ENCODE data around the gene RARS2. TPM values are rescaled to one million over a fixed set of nuclear protein-coding genes. Genes with fewer than 3 reads are reported as not detected.
"Not testable (repeated sequence)": the region's sequence is repeated elsewhere in the genome, so short reads cannot be mapped to it uniquely, and the experiment has no call there.

Gene RARS2
- total RNA-seq, 1 donor from 2014 or later, result 45.8 TPM

DNA sequence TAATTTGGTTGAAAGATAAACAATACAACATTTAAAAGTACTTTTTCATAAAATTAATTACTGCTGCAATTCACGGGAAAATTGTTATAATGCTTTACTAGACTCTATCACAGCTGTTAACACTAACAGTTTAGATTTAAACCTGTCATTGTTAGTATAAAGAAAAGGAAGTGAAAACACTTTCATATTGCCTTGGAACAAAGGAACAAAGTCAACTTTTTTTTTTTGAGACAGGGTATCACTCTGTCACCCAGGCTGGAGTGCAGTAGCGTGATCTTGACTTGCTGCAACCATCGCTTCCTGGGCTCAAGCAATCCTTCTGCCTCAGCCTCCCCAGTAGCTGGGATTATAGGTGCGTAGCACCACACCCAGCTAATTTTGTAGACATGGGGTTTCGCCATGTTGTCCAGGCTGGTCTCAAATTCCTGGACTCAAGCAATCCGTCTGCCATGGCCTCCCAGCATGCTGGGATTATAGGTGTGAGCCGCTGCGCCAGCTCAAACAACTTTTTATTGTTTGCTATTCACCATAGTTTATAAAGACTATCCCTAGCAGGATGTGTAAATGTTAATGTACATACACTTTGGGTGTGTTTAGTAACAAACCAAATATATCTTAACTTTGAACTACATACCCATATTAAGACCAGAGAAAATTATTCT is 94.9 kb downstream of the RARS2 start:
- H3K36me3 Mint-ChIP-seq (ENCODE audit: low read depth, unreplicated experiment), result no peaks in the 10 kb centered on the region
- peaks cover 2% of the 10 kb centered on the region for H3K4me1 Mint-ChIP-seq (ENCODE audit: unreplicated experiment)
- TF ChIP-seq, protein P1, sequence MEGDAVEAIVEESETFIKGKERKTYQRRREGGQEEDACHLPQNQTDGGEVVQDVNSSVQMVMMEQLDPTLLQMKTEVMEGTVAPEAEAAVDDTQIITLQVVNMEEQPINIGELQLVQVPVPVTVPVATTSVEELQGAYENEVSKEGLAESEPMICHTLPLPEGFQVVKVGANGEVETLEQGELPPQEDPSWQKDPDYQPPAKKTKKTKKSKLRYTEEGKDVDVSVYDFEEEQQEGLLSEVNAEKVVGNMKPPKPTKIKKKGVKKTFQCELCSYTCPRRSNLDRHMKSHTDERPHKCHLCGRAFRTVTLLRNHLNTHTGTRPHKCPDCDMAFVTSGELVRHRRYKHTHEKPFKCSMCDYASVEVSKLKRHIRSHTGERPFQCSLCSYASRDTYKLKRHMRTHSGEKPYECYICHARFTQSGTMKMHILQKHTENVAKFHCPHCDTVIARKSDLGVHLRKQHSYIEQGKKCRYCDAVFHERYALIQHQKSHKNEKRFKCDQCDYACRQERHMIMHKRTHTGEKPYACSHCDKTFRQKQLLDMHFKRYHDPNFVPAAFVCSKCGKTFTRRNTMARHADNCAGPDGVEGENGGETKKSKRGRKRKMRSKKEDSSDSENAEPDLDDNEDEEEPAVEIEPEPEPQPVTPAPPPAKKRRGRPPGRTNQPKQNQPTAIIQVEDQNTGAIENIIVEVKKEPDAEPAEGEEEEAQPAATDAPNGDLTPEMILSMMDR (IDR thresholded peaks at IDR 0.05; ENCODE audit: unreplicated experiment), result no peak
- no peaks in the 10 kb centered on the region for H3K27me3 Mint-ChIP-seq (ENCODE audit: unreplicated experiment)
- no peaks in the 10 kb centered on the region for H3K9me3 Mint-ChIP-seq (ENCODE audit: unreplicated experiment)
- H3K27ac Mint-ChIP-seq (ENCODE audit: unreplicated experiment), result no peak overlapping the region
- no peak overlapping the region for H3K4me3 Mint-ChIP-seq (ENCODE audit: unreplicated experiment)
- DNase-seq (ENCODE audit: low spot score), result no peak

DNA sequence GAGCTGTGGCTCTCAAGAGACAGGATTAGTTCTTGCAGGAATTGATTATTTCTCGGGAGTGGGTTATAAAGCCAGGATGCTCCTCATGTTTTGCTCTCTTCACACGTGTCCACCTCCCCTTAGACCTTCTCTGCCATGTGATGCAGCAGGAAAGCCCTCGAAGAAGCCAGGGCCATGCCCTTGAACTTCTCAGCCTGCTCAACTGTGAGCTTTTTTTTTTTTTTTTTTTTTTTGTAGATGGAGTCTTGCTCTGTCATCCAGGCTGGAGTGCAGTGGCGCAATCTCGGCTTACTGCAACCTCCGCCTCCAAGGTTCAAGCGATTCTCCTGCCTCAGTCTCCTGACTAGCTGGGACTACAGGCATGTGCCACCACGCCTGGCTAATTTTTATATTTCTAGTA is 100.5 kb downstream of the RARS2 start:
- not testable (repeated sequence) for H3K27me3 Mint-ChIP-seq (ENCODE audit: unreplicated experiment); DNase-seq (ENCODE audit: low spot score); H3K4me1 Mint-ChIP-seq (ENCODE audit: unreplicated experiment); H3K36me3 Mint-ChIP-seq (ENCODE audit: low read depth, unreplicated experiment); H3K27ac Mint-ChIP-seq (ENCODE audit: unreplicated experiment); H3K9me3 Mint-ChIP-seq (ENCODE audit: unreplicated experiment); H3K4me3 Mint-ChIP-seq (ENCODE audit: unreplicated experiment)

DNA sequence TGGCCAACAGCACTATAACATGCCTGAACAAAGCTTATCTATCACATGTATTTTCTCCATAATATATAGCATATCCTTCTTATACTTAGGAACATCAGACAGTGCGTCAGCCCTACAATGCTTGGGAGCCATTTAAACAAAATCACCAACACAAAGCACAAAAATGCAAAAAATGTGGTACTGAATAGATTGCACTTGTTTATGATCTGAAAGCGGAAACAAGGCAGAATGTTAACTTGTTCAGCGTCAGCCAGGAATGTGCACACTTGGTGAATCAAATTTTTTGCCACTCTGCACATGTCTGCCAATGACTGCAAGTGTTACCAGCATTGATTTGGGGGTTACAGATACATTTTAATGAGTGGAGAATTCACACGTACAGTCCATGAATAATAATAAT is 102.2 kb downstream of the RARS2 start:
- no peaks in the 10 kb centered on the region for H3K9me3 Mint-ChIP-seq (ENCODE audit: unreplicated experiment)
- H3K27me3 Mint-ChIP-seq (ENCODE audit: unreplicated experiment), result no peaks in the 10 kb centered on the region
- no peaks in the 10 kb centered on the region for H3K4me1 Mint-ChIP-seq (ENCODE audit: unreplicated experiment)
- H3K4me3 Mint-ChIP-seq (ENCODE audit: unreplicated experiment), result no peak overlapping the region
- no peak overlapping the region for H3K27ac Mint-ChIP-seq (ENCODE audit: unreplicated experiment)
- DNase-seq (ENCODE audit: low spot score), result no peak
- peaks cover 16% of the 10 kb centered on the region for H3K36me3 Mint-ChIP-seq (ENCODE audit: low read depth, unreplicated experiment)
- TF ChIP-seq, protein P1 (IDR thresholded peaks at IDR 0.05; ENCODE audit: unreplicated experiment), result no peak

DNA sequence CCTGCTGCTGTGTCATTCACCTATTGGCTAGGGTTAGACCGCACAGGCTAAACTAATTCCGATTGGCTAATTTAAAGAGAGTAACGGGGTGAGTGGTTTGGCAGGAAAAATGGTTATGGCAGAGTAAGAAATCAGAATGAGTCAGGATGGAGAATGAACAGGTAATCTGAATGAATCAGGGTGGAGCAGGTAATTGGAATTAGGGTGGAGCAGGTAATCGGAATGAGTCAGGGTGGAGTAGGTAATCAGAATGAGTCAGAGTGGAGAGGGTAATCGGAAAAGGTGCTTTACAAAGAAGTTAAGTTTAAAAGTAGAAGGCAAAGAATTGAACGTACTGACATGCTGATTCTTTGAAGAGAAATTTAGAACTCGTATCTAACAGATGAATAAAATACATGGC is 105.3 kb downstream of the RARS2 start:
- Mint-ChIP-seq H3K4me3 (ENCODE audit: unreplicated experiment) (peak overlapping the region; percentile 28), H3K27me3 (ENCODE audit: unreplicated experiment) (no peaks in the 10 kb centered on the region), H3K36me3 (ENCODE audit: low read depth, unreplicated experiment) (peaks cover 30% of the 10 kb centered on the region), H3K9me3 (ENCODE audit: unreplicated experiment) (no peaks in the 10 kb centered on the region), H3K4me1 (ENCODE audit: unreplicated experiment) (peaks cover 7% of the 10 kb centered on the region), H3K27ac (ENCODE audit: unreplicated experiment) (no peak overlapping the region)
- TF ChIP-seq, protein P1 (IDR thresholded peaks at IDR 0.05; ENCODE audit: unreplicated experiment), result no peak
- DNase-seq (ENCODE audit: low spot score), result no peak

DNA sequence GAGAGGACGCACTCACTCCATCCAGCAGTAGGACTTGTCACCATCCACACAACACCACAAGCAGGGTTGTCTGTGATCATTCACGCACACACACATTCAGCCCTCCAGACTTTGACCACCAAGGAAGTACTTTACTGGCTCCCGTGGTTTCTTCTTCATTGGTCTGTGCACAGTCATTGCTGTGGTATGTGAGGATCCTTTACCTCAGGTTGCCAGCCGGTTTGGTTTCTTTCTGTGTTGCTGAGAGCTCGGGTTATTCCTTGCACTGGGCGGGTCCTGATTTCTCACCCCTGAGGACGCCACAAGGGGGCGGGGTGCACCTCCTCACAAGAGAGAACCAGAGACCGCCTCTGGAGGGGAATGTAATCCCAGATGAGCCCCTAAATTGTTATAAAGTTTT is 105.9 kb downstream of the RARS2 start:
- Mint-ChIP-seq H3K27ac (ENCODE audit: unreplicated experiment) (no peak overlapping the region), H3K36me3 (ENCODE audit: low read depth, unreplicated experiment) (peaks cover 34% of the 10 kb centered on the region), H3K4me3 (ENCODE audit: unreplicated experiment) (peak overlapping the region; percentile 49), H3K4me1 (ENCODE audit: unreplicated experiment) (peaks cover 7% of the 10 kb centered on the region), H3K27me3 (ENCODE audit: unreplicated experiment) (no peaks in the 10 kb centered on the region), H3K9me3 (ENCODE audit: unreplicated experiment) (no peaks in the 10 kb centered on the region)
- no peak for DNase-seq (ENCODE audit: low spot score)
- TF ChIP-seq, protein P1 (IDR thresholded peaks at IDR 0.05; ENCODE audit: unreplicated experiment), result no peak

Data from endothelial cell (in vitro differentiated cells).